Liver (tissue), 9 donors: ENCODE measurements around the gene STKLD1. TPM values are rescaled to one million over a fixed set of nuclear protein-coding genes. Genes with fewer than 3 reads are reported as not detected.

Source experiments
- DNase-seq: peaks from one replicate; pipeline ENCODE4 v3.0.0-alpha.2; 2017; ENCODE audit warnings: low spot score
- H3K27ac ChIP-seq, 2 donors: one replicate each; pipeline ENCODE4 v1.7.0; 2013; ENCODE audit warnings: inconsistent platforms in 2 of 2, low read length in 2 of 2, control low read depth in 1 of 2, low read depth in 1 of 2, mild to moderate bottlenecking in 1 of 2
- H3K27me3 ChIP-seq, 4 donors: one replicate each; pipeline versions ENCODE4 v1.6.1 to v1.7.0; 2013; ENCODE audit warnings: low read length in 3 of 4, inconsistent platforms in 1 of 4, mild to moderate bottlenecking in 1 of 4, moderate library complexity in 1 of 4; ENCODE audit not compliant: control insufficient read depth in 4 of 4, insufficient read depth in 4 of 4
- H3K36me3 ChIP-seq, 4 donors: one replicate each; pipeline versions ENCODE4 v1.6.1 to v1.7.0; 2013; ENCODE audit warnings: low read length in 3 of 4, mild to moderate bottlenecking in 3 of 4, low read depth in 1 of 4, moderate library complexity in 1 of 4; ENCODE audit not compliant: control insufficient read depth in 4 of 4, insufficient read depth in 3 of 4
- H3K4me1 ChIP-seq, 4 donors: one replicate each; pipeline versions ENCODE4 v1.6.1 to v1.7.0; 2013; ENCODE audit warnings: low read length in 3 of 4, mild to moderate bottlenecking in 3 of 4, moderate library complexity in 1 of 4; ENCODE audit not compliant: control insufficient read depth in 4 of 4, insufficient read depth in 4 of 4
- H3K4me3 ChIP-seq, 3 donors: one replicate each; pipeline versions ENCODE4 v1.6.1 to v1.7.0; 2013; ENCODE audit warnings: low read length in 3 of 3, control low read depth in 1 of 3, low read depth in 1 of 3, mild to moderate bottlenecking in 1 of 3
- H3K9ac ChIP-seq, 2 donors: one replicate each; pipeline ENCODE4 v1.7.0; 2013; ENCODE audit warnings: low read length in 2 of 2, mild to moderate bottlenecking in 2 of 2, moderate library complexity in 2 of 2, control low read depth in 1 of 2, low read depth in 1 of 2
- H3K9me3 ChIP-seq, 4 donors: one replicate each; pipeline versions ENCODE4 v1.6.1 to v1.7.0; 2013; ENCODE audit warnings: low read length in 3 of 4; ENCODE audit not compliant: control insufficient read depth in 4 of 4
- ATF3 ChIP-seq: IDR thresholded peaks from 2 replicates; pipeline ENCODE4 v1.6.1; 2016; ENCODE audit warnings: antibody characterized with exemption
- EGR1 ChIP-seq, 2 donors: IDR thresholded peaks; 2 replicates each; pipeline ENCODE4 v1.6.1; 2016 to 2018; ENCODE audit warnings: antibody characterized with exemption in 2 of 2, low read depth in 2 of 2
- FOXA1 ChIP-seq: IDR thresholded peaks from 2 replicates; pipeline ENCODE4 v1.6.1; 2016; ENCODE audit warnings: antibody characterized with exemption
- FOXA2 ChIP-seq: IDR thresholded peaks from 2 replicates; pipeline ENCODE4 v1.6.1; 2016; ENCODE audit warnings: antibody characterized with exemption
- GABPA ChIP-seq, 2 donors: IDR thresholded peaks in 1 of 2; conservative IDR thresholded peaks in 1 of 2; 2 replicates each; pipeline ENCODE4 v1.6.1; 2016; ENCODE audit warnings: antibody characterized with exemption in 2 of 2, mild to moderate bottlenecking in 1 of 2, moderate library complexity in 1 of 2
- HNF4A ChIP-seq, 2 donors: conservative IDR thresholded peaks; 2 replicates each; pipeline ENCODE4 v1.6.1; 2016; ENCODE audit warnings: antibody characterized with exemption in 2 of 2, mild to moderate bottlenecking in 2 of 2
- HNF4G ChIP-seq: IDR thresholded peaks from 2 replicates; pipeline ENCODE4 v1.6.1; 2016; ENCODE audit warnings: antibody characterized with exemption
- JUND ChIP-seq, 2 donors: IDR thresholded peaks; 2 replicates each; pipeline ENCODE4 v1.6.1; 2016; ENCODE audit warnings: antibody characterized with exemption in 2 of 2
- NR2F2 ChIP-seq: IDR thresholded peaks from 2 replicates; pipeline ENCODE4 v1.6.1; 2016; ENCODE audit warnings: antibody characterized with exemption
- RAD21 ChIP-seq, 2 donors: IDR thresholded peaks; 2 replicates each; pipeline ENCODE4 v1.6.1; 2016; ENCODE audit warnings: antibody characterized with exemption in 2 of 2, mild to moderate bottlenecking in 2 of 2
- RXRA ChIP-seq, 2 donors: IDR thresholded peaks; 2 replicates each; pipeline ENCODE4 v1.6.1; 2017 to 2018; ENCODE audit warnings: antibody characterized with exemption in 2 of 2, mild to moderate bottlenecking in 1 of 2
- SP1 ChIP-seq: IDR thresholded peaks from 2 replicates; pipeline ENCODE4 v1.6.1; 2018; ENCODE audit warnings: antibody characterized with exemption, mild to moderate bottlenecking
- TAF1 ChIP-seq: conservative IDR thresholded peaks from 2 replicates; pipeline ENCODE4 v1.6.1; 2016; ENCODE audit warnings: antibody characterized with exemption, mild to moderate bottlenecking
- YY1 ChIP-seq: IDR thresholded peaks from 2 replicates; pipeline ENCODE4 v1.6.1; 2016; ENCODE audit warnings: antibody characterized with exemption, mild to moderate bottlenecking
- ZBTB33 ChIP-seq: IDR thresholded peaks from 2 replicates; pipeline ENCODE4 v1.6.1; 2016; ENCODE audit warnings: antibody characterized with exemption
- WGBS: extraction: QIAGEN DNeasy Blood & Tissue Kit; methylation state at CpG from one replicate; pipeline ENCODE4 v1.1.7; 2013; 5-methylcytosine and 5-hydroxymethylcytosine counted together
- polyA plus RNA-seq, 2 donors: library from polyadenylated mRNA; stranded (reverse) in 1 of 2; unstranded in 1 of 2; fragments of 200-250 nt in 1 of 2; fragments of >200 nt in 1 of 2; fragmentation: Nextera tagmentation in 1 of 2; extraction: Ambion mirVana in 1 of 2; gene quantifications; one replicate each; pipeline versions ENCODE4 v1.2.1 to v1.2.3, GENCODE V29; 2013 to 2015
- total RNA-seq, 2 donors: library from RNA; depleted of rRNA; stranded (reverse); fragments of >200 nt; gene quantifications; one replicate each; pipeline ENCODE4 v1.2.3, GENCODE V29; 2014
- TF ChIP-seq, protein P1 (sequence below): IDR thresholded peaks from 2 replicates; pipeline ENCODE4 v1.6.1; 2016; ENCODE audit warnings: antibody characterized with exemption, mild to moderate bottlenecking
- TF ChIP-seq, protein P2 (sequence below): fragments of 150-350 bp; IDR thresholded peaks from 2 replicates; pipeline ENCODE4 v1.5.1; 2017; ENCODE audit warnings: improper control_type of control experiment, low read depth, low read length; ENCODE audit not compliant: missing input control
- TF ChIP-seq, protein P3 (sequence below): IDR thresholded peaks from 2 replicates; pipeline ENCODE4 v1.6.1; 2016; ENCODE audit warnings: antibody characterized with exemption
- donor health status: healthy.
- donor health status: healthy.
- donor health status: healthy.
- donor health status: healthy.
- donor health status: healthy.

The STKLD1 gene
- total and polyA plus RNA-seq, 4 donors, result 0.25 to 0.85 (median 0.33) TPM

DNA sequence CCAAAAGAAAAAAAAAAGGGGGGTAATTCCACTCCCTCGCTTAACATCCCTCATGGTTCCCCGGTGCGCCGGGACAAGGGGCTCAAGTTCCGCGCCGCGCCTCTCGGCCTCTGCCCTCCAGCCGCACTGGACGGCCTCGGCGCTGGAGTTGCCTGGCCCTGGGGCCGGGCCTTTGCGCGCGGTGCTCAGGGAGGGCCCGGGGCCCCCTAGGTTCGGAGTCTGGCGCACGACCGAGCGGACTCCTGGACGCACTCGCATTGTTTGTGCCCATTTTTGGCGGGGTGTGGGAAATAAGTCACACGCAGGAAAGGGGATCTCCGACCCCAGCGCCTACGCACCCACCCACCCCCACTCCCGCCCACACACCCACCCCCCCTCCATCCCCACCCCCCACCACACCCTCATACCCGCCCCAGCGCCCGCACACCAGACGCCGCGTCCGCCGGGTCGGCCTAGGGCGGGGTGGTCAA is 28.6 kb upstream of the STKLD1 start:
- peak overlapping the region; percentile 72 to 91 (median 85) for H3K4me3 ChIP-seq
- peak overlapping the region; percentile 20 to 33 for H3K9ac ChIP-seq
- TF ChIP-seq YY1, result no peak
- no peak for TF ChIP-seq JUND (IDR thresholded peaks at IDR 0.05)
- TF ChIP-seq FOXA1, result no peak
- no peak for TF ChIP-seq HNF4G
- TF ChIP-seq, protein P1, sequence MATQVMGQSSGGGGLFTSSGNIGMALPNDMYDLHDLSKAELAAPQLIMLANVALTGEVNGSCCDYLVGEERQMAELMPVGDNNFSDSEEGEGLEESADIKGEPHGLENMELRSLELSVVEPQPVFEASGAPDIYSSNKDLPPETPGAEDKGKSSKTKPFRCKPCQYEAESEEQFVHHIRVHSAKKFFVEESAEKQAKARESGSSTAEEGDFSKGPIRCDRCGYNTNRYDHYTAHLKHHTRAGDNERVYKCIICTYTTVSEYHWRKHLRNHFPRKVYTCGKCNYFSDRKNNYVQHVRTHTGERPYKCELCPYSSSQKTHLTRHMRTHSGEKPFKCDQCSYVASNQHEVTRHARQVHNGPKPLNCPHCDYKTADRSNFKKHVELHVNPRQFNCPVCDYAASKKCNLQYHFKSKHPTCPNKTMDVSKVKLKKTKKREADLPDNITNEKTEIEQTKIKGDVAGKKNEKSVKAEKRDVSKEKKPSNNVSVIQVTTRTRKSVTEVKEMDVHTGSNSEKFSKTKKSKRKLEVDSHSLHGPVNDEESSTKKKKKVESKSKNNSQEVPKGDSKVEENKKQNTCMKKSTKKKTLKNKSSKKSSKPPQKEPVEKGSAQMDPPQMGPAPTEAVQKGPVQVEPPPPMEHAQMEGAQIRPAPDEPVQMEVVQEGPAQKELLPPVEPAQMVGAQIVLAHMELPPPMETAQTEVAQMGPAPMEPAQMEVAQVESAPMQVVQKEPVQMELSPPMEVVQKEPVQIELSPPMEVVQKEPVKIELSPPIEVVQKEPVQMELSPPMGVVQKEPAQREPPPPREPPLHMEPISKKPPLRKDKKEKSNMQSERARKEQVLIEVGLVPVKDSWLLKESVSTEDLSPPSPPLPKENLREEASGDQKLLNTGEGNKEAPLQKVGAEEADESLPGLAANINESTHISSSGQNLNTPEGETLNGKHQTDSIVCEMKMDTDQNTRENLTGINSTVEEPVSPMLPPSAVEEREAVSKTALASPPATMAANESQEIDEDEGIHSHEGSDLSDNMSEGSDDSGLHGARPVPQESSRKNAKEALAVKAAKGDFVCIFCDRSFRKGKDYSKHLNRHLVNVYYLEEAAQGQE, result no peak
- no peak for TF ChIP-seq NR2F2
- TF ChIP-seq, protein P2, sequence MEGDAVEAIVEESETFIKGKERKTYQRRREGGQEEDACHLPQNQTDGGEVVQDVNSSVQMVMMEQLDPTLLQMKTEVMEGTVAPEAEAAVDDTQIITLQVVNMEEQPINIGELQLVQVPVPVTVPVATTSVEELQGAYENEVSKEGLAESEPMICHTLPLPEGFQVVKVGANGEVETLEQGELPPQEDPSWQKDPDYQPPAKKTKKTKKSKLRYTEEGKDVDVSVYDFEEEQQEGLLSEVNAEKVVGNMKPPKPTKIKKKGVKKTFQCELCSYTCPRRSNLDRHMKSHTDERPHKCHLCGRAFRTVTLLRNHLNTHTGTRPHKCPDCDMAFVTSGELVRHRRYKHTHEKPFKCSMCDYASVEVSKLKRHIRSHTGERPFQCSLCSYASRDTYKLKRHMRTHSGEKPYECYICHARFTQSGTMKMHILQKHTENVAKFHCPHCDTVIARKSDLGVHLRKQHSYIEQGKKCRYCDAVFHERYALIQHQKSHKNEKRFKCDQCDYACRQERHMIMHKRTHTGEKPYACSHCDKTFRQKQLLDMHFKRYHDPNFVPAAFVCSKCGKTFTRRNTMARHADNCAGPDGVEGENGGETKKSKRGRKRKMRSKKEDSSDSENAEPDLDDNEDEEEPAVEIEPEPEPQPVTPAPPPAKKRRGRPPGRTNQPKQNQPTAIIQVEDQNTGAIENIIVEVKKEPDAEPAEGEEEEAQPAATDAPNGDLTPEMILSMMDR, result no peak
- no peak for TF ChIP-seq RXRA (IDR thresholded peaks at IDR 0.05)
- no peak for TF ChIP-seq EGR1 (IDR thresholded peaks at IDR 0.05; ENCODE audit: low read depth in 2 of 2)
- TF ChIP-seq ZBTB33, result no peak
- no peak for TF ChIP-seq GABPA (IDR thresholded peaks at IDR 0.05 in 1 of 2, conservative IDR thresholded peaks at IDR 0.05 in 1 of 2)
- no peak for TF ChIP-seq RAD21 (IDR thresholded peaks at IDR 0.05)
- peaks cover 4 to 25% (median 13%) of the 10 kb centered on the region in 4 donors for H3K4me1 ChIP-seq
- no peaks in the 10 kb centered on the region for H3K27me3 ChIP-seq
- DNase-seq, result peak; percentile 54
- no peaks in the 10 kb centered on the region for H3K9me3 ChIP-seq
- H3K27ac ChIP-seq, result peak overlapping the region; percentile 81 to 85
- under 1% methylated on average over 41 of the region's 41 CpGs for WGBS
- peaks cover 5 to 56% (median 30%) of the 10 kb centered on the region in 4 donors for H3K36me3 ChIP-seq

GRCh38 chr9:133347985-133348717 is 28.0 kb upstream of the STKLD1 start, which contains the start of the genes MED22 and RPL7A:
TSS of gene MED22 (minus strand) at chr9:133348131. CDS start at chr9:133346662, 1,469 bp downstream.
TSS of gene RPL7A (plus strand) at chr9:133348218. CDS start at chr9:133348244, 26 bp downstream.
- WGBS, result under 1% methylated on average over 64 of the region's 64 CpGs
- DNase-seq, result peak; percentile 92
- Histone ChIP-seq H3K4me1 (peaks cover 4 to 25% (median 13%) of the 10 kb centered on the region in 4 donors), H3K9ac (peak within 1 kb of the TSS; percentile 79 to 95), H3K9me3 (no peaks in the 10 kb centered on the region), H3K36me3 (peaks cover 6 to 56% (median 30%) of the 10 kb centered on the region in 4 donors), H3K27ac (peak within 1 kb of the TSS; percentile 81 to 85), H3K4me3 (peak within 1 kb of the TSS; percentile 72 to 91 (median 85)), H3K27me3 (no peaks in the 10 kb centered on the region)
- TF ChIP-seq FOXA2 (no peak), NR2F2 (no peak), EGR1 (IDR thresholded peaks at IDR 0.05; ENCODE audit: low read depth in 2 of 2) (no peak), YY1 (peak; percentile 97), HNF4A (conservative IDR thresholded peaks at IDR 0.05) (no peak), ATF3 (peak; percentile 29), HNF4G (no peak), GABPA (IDR thresholded peaks at IDR 0.05 in 1 of 2, conservative IDR thresholded peaks at IDR 0.05 in 1 of 2) (peak in 1 of 2 donors; percentile 88), RAD21 (IDR thresholded peaks at IDR 0.05) (peak in 1 of 2 donors; percentile 27), ZBTB33 (peak; percentile 99), TAF1 (peak; percentile 99), FOXA1 (no peak), SP1 (peak; percentile 3), JUND (IDR thresholded peaks at IDR 0.05) (no peak), RXRA (IDR thresholded peaks at IDR 0.05) (no peak)
- TF ChIP-seq, protein P2, result no peak
- TF ChIP-seq, protein P3, sequence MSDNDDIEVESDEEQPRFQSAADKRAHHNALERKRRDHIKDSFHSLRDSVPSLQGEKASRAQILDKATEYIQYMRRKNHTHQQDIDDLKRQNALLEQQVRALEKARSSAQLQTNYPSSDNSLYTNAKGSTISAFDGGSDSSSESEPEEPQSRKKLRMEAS, result peak; percentile 94
